Measurements from ENCODE around the gene NFKBIA.
"Not testable (repeated sequence)": the region's sequence is repeated elsewhere in the genome, so short reads cannot be mapped to it uniquely, and the experiment has no call there.

Gene NFKBIA, protein sequence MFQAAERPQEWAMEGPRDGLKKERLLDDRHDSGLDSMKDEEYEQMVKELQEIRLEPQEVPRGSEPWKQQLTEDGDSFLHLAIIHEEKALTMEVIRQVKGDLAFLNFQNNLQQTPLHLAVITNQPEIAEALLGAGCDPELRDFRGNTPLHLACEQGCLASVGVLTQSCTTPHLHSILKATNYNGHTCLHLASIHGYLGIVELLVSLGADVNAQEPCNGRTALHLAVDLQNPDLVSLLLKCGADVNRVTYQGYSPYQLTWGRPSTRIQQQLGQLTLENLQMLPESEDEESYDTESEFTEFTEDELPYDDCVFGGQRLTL

DNA sequence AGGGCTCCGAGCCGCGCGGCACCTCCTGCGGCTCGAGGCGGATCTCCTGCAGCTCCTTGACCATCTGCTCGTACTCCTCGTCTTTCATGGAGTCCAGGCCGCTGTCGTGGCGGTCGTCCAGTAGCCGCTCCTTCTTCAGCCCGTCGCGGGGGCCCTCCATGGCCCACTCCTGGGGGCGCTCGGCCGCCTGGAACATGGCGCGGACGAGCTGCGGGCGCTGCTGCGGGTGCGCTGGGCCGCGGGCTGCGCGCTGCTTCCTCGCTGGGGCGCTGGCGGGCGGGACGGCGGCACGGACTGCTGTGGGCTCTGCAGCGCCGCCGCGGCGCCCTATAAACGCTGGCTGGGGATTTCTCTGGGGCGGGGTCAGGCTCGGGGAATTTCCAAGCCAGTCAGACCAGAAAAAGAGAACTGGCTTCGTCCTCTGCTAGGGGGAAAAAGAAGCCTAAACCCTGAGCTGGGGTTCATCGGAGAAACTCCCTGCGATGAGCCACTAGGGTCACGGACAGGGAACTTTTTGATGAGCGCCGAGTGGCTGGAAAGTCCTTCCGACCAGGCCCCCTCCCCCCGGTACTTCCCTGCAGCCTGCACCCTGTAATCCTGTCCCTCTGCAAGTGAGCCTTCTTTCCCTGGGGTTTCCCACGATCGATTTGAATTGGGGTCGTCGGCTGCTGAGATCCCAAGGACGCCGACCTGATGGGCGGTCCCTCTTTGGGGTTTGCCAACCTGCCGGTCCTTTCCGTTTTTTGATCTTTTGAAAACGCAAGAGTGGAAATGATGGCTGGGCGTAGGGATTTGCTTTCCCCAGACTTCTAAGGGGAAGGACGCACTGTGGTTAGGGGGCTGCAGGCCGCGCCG, at the start of gene NFKBIA:
TSS of gene NFKBIA (minus strand) at position 301 of the 855 bp plus-strand sequence. CDS start at position 196, 105 bp downstream.
- DNase-seq, result peak; percentile 92

DNA sequence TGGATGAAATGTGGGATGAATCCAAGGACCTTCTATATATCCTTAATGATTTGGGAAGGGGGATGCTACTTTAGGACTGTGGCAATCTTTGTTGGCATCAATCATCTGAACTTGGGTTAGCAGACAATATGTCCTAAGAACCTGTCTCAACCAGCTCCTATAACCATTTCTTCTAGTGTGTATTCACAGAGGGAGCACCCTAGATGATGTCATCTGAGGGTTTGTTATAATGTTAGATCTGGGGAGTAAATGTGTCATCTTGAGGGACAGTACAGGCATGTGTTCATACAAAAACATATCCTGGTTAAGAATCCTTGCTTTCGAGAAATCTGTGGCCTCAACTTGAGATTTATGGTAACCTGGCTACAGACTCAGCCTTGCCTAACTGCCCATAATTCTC, 41.9 kb upstream of the NFKBIA start:
- DNase-seq, result no peak

DNA sequence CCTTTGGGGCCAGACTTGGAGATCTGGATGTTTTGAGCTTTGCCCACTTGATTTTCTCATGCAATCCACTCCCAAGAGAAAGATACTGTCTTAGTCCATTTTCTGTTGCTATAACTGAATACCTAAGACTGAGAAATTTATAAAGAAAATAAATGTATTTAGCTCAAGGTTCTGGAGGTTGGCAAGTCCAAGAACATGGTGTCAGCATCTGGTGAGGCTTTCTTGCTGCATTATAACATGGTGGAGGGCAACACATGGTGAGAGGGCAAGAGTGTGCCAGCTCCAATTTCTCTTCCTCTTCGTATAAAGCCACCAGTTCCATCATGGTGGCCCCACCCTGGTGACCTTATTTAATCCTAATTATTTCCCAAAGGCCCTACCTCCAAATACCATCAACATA, 39.6 kb upstream of the NFKBIA start:
- no peak for DNase-seq

DNA sequence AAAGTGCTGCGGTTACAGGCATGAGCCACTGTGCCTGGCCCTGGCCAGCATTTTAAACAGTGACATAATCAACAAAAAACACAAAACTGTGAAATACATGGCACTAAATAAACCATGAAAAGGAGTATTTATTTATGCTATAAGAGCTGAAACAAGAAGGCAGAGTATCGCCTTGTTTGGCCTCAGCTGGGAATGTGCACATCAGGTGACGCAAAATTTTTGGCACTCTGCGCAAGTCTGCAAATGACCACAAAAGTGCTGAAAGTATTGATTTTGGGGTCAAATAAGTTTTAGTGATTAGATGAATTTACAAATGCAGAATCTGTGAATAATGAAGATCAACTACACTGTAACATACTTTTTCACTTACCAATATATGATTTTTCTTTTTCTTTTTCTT, 36.6 kb upstream of the NFKBIA start:
- DNase-seq, result no peak

DNA sequence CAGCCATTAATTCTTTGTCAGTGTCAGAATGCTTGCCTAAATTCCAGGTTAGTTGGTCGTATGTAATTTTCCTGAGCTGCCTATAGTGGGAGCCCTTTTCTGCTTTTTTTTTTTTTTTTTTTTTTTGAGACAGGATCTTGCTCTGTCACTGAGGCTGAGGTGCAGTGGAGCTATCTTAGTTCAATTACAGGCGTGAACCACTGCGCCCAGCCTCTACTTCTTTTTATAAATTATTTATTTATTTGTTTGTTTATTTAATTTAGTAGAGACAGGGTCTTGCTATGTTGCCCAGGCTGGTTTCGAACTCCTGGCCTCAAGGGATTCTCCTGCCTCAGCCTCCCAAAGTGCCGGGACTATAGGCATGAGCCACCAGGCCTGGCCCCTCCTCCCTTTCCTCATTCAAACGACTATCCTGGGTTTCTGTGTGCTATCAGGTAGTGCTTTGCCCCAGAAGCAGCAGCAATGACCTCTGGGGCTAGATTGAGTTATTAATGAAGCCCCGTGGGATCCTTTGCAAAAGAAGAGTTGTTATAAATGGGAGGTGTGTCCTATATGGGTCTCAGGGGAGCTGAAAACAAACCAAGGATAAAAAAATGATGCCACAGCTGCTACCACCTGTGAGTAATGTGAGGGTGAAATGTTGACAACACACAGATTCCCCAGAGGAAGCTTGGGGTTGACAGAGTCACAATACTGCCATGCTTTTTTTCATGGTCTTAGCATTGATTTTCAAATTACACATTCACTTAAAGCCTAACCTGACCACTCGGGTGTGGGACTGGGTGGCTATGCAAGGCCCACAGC, 34.6 kb upstream of the NFKBIA start:
- peak; percentile 16 for DNase-seq

DNA sequence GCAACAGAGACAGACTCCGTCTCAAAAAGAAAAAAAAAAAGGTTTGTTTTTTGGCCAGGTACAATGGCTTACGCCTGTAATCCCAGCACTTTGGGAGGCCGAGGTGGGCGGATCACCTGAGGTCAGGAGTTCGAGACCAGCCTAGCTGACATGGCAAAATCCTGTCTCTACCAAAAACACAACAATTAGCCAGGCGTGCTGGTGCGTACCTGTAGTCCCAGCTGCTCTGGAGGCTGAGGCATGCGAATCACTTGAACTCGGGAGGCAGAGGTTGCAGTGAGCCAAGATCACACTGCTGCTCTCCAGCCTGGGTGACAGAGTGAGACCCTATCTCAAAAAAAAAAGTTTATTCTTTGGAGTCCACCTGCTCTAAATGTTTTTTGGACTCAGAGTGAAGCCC, 33.9 kb upstream of the NFKBIA start:
- not testable (repeated sequence) for DNase-seq

DNA sequence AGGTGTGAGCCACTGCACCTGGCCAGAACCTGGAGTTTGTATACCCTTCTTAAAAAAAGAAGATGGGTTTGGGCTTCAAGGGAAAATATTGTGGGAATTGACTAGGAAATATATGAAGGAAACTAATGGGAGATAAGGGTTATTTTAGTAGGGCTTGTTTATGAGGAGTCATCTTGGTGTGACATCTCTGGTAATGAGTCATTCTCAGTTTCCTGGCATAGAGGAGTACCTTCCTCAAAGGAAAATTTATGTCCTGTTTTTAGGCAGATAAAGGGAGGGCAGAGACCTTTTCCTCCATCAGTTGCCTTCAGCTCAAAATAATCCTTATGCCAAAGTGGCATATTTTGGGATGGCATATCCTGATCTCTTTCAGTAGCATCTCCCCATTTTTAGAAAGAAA, 30.6 kb upstream of the NFKBIA start:
- DNase-seq, result peak; percentile 43

DNA sequence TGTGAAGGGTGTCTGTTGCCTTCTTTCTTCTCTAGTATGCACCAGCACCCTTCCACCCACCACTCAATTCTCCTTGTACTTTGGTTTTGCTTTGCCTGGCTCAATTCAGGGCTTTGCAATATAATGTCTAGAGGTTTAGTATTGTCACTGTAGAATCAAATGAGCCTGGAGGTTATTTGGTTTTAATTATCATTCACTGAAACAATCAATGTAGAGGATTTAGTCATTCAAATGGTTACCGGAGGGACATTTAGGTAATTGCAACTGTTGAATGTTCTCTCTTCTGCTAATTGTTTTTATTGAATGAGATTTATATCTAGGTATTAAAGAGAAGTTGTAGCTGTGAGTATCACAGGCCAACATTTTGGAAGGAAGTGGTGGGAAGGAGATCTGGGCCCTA, 29.3 kb upstream of the NFKBIA start:
- DNase-seq, result no peak

DNA sequence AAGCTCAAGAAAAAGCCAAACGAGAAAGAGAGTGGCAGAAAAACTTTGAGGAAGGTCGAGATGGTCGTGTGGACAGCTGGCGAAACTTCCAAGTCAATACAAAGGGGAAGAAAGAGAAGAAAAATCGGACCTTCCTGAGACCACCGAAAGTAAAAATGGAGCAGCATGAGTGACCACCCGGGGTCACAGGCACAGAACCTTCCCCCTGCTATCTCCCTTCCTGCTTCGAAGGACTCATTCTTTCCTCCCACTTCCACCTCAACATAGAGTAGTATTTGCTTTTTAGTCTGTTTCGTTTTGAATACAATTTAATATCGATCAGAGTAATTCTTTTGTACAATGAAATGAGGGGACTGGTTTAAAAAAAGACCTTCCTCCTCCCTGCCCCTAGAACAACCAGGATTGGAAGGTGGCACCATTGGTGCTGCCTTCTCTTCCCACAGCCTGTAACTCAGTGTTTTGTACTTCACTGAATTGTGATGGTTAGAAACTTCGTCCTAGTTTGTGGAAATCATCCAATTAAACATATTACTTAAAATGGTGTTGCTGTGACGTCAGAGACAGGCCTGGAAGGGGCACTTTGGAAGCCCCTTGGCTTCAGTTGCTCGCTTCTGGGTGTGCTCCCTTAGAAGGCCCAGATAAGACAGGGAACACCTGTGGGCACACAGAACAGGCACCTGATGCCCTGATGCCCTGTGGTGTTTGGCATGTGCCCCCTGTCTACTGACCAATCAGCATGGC, 26.1 kb upstream of the NFKBIA start:
- no peak for DNase-seq

DNA sequence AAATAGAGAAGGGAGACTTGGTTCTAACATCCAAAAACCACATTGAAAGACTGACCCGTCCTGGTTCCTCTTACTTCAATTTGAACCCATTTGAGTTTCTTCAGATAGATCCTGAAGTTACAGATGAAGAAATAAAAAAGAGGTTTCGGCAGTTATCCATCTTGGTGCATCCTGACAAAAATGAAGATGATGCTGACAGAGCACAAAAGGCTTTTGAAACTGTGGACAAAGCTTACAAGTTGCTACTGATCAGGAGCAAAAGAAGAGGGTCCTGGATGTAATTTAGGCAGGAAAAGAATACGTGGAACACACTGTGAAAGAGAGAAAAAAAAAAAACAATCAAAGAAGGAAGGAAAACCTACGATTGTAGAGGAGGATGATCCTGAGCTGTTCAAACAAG, 25.4 kb upstream of the NFKBIA start:
- no peak for DNase-seq

DNA sequence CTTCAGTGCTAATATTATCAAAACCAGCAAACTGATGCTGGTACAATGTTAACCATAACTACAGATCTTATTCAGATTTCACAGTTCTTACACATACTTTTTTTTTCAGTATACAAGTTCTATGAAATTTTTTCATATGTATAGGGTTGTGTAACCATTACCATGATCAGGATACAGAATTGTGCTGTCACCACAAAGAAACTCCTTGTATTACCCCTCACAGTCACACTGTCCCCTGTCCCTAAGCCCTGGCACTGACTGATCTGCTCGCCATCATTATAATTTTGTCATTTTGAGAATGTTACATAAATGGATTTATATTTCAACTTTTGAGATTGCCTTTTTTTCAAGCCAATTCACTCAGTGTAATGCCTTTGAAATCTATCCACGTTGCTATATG, 21.3 kb upstream of the NFKBIA start:
- no peak for DNase-seq

DNA sequence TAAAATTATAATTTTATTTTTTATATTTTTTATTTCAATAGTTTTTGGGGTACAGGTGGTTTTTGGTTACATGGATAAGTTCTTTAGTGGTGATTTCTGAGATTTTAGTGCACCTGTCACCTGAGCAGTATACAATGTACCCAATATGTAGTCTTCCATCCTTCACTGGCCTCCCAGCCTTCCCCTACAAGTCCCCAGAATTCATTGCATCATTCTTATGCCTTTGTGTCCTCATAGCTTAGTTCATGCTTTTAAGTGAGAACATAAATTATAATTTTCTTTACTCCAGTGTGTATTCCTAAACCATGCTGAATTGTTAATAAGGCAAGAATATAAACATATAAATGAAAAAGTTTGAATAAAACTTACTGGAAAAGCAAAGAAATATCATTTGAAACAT, 19.1 kb upstream of the NFKBIA start:
- no peak for DNase-seq

DNA sequence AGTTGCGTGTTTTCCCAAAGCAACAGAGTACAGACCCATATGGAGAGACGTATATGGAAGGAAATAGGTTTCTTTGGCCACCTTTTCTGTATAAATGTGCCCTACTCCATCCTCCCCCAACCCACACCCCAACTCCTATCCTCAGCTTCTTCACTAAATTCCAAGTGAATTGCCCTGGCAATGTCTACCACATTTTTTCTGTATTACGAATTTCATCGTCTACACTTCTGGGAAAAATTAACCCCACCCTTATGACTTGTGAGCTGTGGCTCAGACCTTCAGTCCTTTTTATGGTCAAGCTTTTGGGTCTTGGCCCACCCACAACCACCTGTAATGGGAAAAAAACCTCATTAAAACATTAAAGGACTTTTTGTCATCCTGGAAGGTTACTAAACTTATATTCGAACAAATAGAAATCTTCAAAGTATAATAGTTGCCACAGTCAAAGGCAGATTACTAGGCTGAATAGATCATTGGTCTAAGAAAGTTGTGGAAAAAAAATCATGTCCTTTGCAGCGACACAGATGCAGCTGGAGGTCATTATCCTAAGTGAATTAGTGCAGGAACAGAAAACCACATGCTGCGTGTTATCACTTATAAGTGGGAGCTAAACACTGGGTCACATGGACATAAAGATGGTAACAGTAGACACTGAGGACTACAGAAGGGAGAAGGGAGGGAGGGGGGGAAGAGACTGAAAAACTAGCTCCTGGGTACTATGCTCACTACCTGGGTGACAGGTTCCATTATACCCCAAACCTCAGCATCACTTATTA, 15.7 kb upstream of the NFKBIA start:
- DNase-seq, result peak; percentile 88

DNA sequence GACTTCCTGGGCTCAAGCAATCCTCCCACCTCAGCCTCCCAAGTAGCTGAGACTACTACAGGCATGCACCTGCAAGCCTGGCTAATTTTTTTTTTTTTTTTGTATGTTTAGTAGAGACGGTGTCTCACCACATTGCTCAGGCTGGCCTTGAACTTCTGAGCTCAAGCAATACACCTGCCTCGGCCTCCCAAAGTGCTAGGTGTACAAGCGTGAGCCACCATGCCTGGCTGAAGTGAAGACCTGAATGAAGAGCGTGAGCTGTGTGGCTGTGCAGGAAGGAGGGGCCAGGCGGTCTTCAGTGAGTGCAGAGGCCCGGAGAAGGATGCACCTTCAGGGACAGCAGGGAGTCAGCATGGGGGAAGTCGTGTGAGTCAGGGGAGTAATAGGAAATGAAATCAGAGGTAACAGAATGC, 14.9 kb upstream of the NFKBIA start:
- peak; percentile 69 for DNase-seq

DNA sequence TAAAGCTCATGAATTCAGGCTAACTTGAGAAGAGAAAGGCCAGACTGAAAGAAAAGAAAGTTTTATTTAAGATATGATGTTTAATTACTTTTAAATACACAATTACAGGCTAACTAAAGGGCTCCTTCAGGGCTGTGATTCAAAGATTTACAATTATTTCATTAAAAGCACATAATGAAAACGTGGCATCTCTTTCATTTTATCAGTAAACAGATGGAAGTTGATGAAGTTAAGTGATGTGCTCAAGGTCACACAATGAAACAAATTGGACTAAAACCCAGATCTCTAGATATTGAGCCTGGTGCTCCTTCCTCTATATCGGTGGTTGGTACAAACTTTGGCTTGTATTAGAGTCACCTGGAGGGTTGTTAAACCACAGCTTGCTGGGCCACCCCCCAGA, 13.5 kb upstream of the NFKBIA start:
- no peak for DNase-seq

DNA sequence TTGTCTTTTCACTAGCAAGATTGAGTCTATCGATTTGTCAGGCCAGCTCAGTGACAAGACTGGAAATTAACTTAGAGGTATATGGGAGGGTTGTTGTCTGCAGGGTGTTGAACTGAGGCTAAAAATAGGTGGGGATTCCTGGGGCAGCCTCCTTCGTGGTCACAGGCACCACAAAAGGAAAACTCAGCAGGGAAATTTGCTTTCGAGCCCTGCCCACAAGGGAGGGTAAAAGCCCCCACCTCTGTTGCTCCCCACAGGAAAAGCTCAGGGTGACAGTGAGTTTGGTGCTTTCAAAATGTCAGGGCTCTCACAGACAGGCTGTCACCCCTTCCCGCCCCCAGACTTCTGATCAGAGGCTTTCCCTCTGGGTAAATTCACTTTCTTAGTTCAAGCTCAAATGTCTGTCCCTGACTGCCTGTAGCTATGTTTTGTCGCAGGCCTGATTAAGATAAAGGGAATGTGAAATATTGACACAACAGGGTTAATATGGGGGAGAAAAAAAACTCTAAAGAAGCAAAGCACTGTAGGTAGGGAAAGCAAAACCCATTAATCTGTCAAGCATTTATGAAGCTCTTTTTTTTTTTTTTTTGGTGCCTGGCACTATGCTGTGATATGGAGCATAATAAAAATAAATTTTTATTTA, 11.7 kb upstream of the NFKBIA start:
- DNase-seq, result peak; percentile 51

DNA sequence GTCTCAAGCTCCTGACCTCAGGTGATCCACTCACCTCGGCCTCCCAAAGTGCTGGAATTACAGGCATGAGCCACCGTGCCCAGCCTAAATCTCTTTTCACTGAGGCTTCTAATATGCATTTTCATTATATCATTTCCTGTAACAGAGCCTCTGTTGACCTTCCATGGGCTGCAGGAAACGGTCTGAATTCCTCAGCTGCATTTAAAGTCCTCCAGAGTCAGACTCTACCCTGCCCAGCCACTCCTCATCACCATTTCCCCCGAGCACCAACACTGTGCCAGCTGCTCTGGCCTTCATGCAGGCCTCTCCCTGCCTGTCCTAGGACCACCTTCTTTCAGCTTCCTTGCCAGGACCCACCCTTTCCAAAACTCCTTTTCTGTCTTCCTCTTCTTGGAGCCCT, 9.8 kb upstream of the NFKBIA start:
- DNase-seq, result peak; percentile 76

DNA sequence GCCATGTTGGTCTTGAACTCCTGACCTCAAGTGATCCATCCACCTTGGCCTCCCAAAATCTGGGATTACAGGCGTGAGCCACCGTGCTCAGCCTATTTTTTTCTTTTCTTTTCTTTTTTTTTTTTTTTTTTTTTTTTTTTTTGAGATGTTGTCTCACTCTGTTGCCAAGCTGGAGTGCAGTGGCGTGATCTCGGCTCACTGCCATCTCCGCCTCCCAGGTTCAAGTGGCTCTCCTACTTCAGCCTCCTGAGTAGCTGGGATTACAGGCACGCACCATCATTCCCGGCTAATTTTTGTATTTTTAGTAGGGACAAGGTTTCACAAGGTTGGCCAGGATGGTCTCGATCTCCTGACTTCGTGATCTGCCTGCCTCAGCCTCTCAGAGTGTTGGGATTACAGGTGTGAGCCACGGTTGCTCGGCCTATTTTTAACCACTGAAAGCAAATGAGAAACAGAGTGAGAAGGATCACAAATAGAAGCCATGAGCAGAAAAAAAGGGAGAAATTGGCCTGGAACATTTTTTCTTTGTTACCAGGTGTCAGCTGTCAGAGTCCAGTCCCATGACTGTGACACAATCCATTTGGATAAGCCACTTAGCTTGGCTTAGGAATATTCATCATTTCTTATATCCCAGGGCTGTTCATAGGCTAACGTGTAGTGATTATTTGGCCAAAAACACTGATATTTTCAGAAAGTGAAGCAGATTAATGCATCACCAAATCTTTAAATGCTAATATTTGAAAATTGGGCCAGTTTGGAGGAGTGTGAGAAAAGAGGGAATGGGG, 7.9 kb upstream of the NFKBIA start:
- no peak for DNase-seq

DNA sequence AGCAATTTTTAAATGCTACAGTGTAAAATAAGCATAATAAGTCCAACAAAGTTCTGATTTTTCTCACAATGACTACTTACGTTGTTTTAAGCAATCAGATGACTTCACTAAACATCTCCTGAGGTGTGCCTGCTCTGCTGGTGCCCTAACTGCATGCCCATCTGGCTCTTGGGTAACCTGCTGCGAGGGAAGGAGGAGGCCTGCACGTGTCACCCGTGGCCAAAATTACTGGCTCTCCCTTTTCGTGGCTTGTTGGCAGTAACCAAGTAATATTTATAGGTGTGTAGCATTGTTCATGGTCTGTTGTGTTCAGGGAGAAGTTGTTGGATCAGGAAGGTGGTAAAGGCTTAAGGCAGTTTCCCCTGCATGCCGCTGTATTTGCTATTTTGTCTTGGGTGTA, 6.3 kb upstream of the NFKBIA start:
- DNase-seq, result no peak

DNA sequence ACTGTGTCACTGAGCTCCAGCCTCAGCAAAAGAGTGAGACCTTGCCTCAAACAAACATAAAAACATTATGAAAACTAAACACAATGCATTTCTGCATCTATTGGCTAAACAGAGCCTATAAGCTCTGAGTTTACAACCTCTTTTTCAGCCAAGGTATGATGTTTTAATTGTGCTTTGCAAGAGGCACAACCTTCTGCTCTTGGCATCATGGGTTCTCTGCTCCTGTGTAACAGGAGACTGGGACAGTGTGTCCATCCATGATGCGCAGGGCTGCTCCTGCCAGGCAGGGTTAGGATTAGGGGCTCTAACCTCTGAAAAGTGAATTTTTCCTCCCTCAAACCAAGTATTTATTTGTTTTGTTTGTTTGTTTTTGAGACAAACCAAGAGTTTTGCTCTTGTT, 5.0 kb upstream of the NFKBIA start:
- no peak for DNase-seq

DNA sequence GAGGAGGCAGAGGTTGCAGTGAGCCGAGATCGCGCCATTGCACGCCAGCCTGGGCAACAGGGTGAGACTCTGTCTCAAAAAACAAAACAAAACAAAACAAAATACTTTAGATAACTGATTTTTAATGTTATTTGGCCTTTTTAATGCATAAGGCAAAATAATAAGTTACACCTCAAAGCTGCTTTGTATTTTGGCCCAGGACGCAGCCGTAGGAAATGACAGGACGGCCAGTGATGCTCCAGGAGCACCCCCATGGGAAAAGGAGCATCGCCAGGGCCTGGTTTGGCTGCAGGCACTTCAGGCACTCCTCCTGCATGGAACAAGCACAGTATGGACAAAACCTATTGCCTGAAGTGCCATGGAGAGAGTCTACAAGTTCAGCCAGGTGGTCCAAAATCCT, 3.5 kb upstream of the NFKBIA start:
- no peak for DNase-seq
